Measurements from ENCODE around the gene CTBP2.

Gene CTBP2

GRCh38 chr10:124941823-124942222, 218.5 kb downstream of the CTBP2 start, which contains the start of gene ZRANB1:
Gene ZRANB1 (plus strand): TSS chr10:124942123. CDS start chr10:124942494, 371 bp downstream.
- no peak for DNase-seq (ENCODE audit: low read depth)

DNA sequence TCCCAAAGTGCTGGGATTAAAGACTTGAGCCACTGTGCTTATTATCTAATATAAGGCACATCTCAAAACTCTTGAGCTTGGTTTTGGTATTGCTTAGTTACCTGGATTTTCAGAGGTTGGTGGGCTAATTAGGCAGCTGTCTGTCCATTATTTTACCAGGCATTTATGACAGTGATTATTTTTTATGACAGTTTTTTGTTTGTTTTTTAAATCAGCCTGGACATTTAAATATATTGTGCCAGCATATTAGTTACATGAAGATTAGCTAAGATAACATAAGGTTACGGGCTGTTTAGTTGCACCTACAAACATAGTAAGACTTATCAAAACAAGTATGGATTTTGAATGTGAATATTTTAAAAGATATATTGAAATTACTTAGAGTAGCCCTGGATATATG, 221.1 kb downstream of the CTBP2 start:
- DNase-seq (ENCODE audit: low read depth), result no peak

GRCh38 chr10:124936813-124937212, 223.6 kb downstream of the CTBP2 start:
- no peak for DNase-seq (ENCODE audit: low read depth)

GRCh38 chr10:124935946-124936345, 224.4 kb downstream of the CTBP2 start:
- DNase-seq (ENCODE audit: low read depth), result no peak

Measured in stimulated activated CD8-positive, alpha-beta memory T cell treated with anti-CD3 and anti-CD28 coated beads, Interleukin-12 subunit alpha, Interleukin-12 subunit beta, amount 100 ng/mL, for 4 hours (primary cell).